Dermis blood vessel endothelial cell (primary cell): Measurements from ENCODE around the gene CST7. TPM values are rescaled to one million over a fixed set of nuclear protein-coding genes. Genes with fewer than 3 reads are reported as not detected.

ENCODE experiments used
- DNase-seq: peaks from one replicate; pipeline ENCODE4 v3.0.0; 2010
- total RNA-seq: library from RNA; depleted of rRNA; stranded (reverse); fragments of >200 nt; gene quantifications from 2 replicates; pipeline ENCODE4 v1.2.3, GENCODE V29; 2014

The CST7 gene
- total RNA-seq, 1 donor from 2014 or later, result not detected

- no peak for DNase-seq
Observed at GRCh38 chr20:24950836-24951525, 1.9 kb downstream of the CST7 start.

- no peak for DNase-seq
Observed at GRCh38 chr20:24951536-24952083, 2.5 kb downstream of the CST7 start.

- DNase-seq, result no peak
Observed at GRCh38 chr20:24952376-24953208, 3.5 kb downstream of the CST7 start.

- no peak for DNase-seq
Observed at GRCh38 chr20:24953209-24953575, 4.1 kb downstream of the CST7 start.

GRCh38 chr20:24953621-24954133 lies 4.6 kb downstream of the CST7 start:
- DNase-seq, result no peak

- DNase-seq, result no peak
Observed at GRCh38 chr20:24954151-24954550, 5.1 kb downstream of the CST7 start.

- no peak for DNase-seq
Observed at GRCh38 chr20:24954566-24954965, 5.5 kb downstream of the CST7 start.

- DNase-seq, result no peak
Observed at GRCh38 chr20:24955045-24955444, 6.0 kb downstream of the CST7 start.

- DNase-seq, result no peak
Observed at GRCh38 chr20:24956001-24956841, 7.2 kb downstream of the CST7 start.

GRCh38 chr20:24957326-24958016 lies 8.4 kb downstream of the CST7 start:
- DNase-seq, result no peak

GRCh38 chr20:24958506-24959385 lies 9.7 kb downstream of the CST7 start:
- DNase-seq, result no peak

- no peak for DNase-seq
Observed at GRCh38 chr20:24959591-24960301, 10.7 kb downstream of the CST7 start.

GRCh38 chr20:24960302-24960801 lies 11.3 kb downstream of the CST7 start:
- DNase-seq, result no peak

- no peak for DNase-seq
Observed at GRCh38 chr20:24960861-24961260, 11.8 kb downstream of the CST7 start.

- DNase-seq, result no peak
Observed at GRCh38 chr20:24961384-24962181, 12.5 kb downstream of the CST7 start.

- no peak for DNase-seq
Observed at GRCh38 chr20:24962182-24962492, 13.1 kb downstream of the CST7 start.

GRCh38 chr20:24962510-24962909 lies 13.4 kb downstream of the CST7 start:
- DNase-seq, result no peak

GRCh38 chr20:24963672-24964505 lies 14.8 kb downstream of the CST7 start:
- no peak for DNase-seq

GRCh38 chr20:24964506-24964840 lies 15.4 kb downstream of the CST7 start:
- no peak for DNase-seq
